Endometrial microvascular endothelial cells (primary cell): Measurements from ENCODE around the gene IFNA6. TPM values are rescaled to one million over a fixed set of nuclear protein-coding genes. Genes with fewer than 3 reads are reported as not detected.
"Not testable (repeated sequence)": the region's sequence is repeated elsewhere in the genome, so short reads cannot be mapped to it uniquely, and the experiment has no call there.

ENCODE experiments used
- in situ Hi-C: cut with HindIII; loops from 2 replicates; pipeline ENCODE4 v1.10.0; 2017; ENCODE audit warnings: low sequenced_read_pairs, low pct_unique_long_range_greater_than_20kb; ENCODE audit errors: inconsistent ontology term
- total RNA-seq: library from RNA; depleted of rRNA; stranded (reverse); fragments of >200 nt; gene quantifications from one replicate; pipeline ENCODE4 v1.2.3, GENCODE V29; 2015; ENCODE audit errors: inconsistent ontology term

Gene IFNA6
- not detected for total RNA-seq

DNA sequence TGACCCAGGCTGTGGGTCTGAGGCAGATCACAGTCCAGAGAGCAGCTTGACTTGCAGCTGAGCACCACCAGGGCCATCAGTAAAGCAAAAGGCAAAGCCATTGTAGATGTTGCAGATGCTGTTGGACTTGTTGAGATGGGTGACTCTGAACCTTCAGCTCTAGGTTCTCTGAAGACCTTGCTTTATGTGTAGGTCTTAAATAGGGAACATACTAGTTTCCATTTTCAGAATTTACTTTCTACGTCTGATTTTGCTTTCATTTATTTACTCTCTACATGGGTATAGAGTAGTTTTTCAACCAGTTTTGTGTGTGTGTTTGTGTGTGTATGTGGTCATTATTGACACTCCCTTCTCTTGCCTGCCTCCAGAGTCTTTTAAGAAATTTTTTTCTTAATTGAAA is at the start of gene IFNA6:
TSS of gene IFNA6 (minus strand) at position 101 of the 400 bp plus-strand sequence. CDS start at position 101, 0 bp downstream.
- in situ Hi-C loops: no loop called here

DNA sequence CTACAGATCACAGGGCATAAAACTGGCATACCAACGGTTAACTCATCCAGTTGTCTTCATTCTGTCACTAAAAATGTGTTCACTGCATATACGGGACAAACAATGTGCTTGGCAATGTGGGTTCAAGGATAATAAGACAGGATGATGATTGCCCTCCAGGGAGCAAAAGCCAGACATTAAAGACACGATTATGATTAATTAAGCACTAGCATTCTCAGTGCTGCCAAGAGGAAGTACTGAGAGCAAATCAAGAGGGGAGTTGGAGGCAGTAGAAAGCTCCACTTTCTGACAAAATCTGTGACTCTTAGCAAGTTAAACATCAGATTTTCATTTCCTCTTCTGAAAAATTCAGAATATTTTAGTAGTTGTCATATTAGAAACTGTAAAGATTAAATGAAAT is 49.3 kb upstream of the IFNA6 start:
- in situ Hi-C loops: no loop called here

DNA sequence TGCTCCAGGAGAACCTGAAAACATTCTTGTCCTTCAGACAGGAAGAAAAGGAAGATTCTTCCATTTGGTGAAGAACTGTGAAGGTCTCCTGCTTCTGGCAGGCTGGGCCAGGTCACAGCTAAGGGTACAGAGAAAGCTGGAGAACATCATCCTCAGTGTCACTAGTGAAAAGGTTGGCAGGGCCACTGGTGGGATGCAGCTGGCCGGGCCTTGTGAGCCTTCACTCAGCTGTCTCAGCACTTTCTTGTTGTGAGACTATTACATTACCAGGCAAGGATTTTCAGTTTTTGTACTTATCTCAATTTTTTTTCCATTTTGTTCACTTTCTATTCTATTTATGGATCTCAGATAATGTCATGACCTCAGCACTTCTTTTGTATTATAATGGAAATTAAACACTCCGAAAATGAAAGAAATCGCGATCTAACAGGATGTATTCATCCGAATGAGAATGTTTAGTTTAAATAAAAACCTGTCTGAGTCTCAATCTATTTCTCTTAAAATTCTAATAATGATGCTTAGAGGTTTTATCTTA is 48.3 kb upstream of the IFNA6 start:
- in situ Hi-C loops: no loop called here

DNA sequence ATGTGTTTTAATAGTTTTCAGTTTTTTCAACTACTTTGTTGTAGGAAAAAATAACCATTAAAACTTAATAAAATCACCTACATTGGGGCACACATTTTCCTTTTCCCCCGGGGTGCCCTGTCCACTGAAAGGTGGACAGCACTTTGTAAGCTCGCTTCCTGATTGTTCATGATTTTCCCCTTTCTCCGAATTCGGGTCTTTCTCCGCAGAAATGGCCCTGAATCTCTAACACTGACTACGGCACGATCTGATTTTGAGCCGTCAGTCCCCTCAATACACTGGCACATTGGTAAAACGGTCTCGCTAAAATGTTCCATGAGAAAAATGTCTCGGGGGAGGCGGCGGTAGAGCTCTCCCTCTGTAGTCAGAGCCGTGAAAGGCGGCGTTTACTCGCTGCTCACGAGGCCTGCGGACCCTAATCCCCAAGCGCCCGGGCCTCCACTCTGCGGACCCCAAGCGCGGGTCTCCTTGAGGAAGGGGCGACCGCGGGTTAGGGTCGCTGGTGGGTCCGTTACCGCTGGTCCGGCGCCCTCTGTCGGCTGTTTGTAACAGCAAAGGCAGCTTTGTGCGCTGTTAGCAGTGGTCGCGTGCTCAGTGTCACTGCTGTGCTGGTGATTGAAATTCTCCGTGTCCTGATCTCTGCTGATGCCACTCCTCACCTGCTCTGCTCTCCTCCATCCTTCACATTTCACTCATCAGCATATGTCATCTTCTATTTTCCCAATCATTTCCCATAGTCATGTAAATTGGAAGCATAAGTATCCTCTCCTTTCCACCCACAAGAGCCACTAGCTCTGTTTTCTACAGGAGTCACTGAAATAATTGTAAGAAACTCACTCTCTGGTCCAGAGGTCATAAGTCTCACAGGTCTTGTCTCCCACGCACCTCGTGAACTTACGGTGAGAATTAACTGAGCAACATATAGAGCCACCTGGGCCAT is 45.4 kb upstream of the IFNA6 start:
- in situ Hi-C loops: no loop called here

GRCh38 chr9:21392270-21392669 is 41.6 kb upstream of the IFNA6 start:
- in situ Hi-C loops: no loop called here

DNA sequence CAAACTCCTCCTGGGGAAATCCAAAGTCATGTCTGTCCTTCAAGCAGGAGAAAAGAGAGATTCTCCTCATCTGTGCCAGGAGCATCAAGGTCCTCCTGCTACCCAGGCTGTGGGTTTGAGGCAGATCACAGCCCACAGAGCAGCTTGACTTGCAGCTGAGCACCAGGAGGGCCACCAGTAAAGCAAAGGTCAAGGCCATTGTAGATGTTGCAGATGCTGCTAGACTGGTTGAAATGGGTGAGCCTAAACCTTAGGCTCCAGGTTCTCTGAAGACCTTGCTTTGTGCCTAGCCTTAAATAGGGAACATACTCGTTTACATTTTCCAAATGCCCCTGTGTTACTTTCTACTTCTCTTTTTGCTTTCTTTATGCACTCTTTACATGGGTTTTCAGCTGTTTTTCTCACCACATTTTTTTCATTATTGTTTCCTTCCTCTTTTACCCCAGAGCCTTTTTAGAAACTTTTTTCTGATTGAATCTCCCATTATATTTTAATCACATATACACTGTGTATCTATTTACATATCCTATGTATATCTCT is 34.5 kb upstream of the IFNA6 start, which contains the start of gene IFNA2:
TSS of gene IFNA2 (minus strand) at position 268 of the 540 bp plus-strand sequence. CDS start at position 199, 69 bp downstream.
- in situ Hi-C loops: no loop called here

GRCh38 chr9:21383627-21384026 is 32.9 kb upstream of the IFNA6 start:
- in situ Hi-C loops: no loop called here

DNA sequence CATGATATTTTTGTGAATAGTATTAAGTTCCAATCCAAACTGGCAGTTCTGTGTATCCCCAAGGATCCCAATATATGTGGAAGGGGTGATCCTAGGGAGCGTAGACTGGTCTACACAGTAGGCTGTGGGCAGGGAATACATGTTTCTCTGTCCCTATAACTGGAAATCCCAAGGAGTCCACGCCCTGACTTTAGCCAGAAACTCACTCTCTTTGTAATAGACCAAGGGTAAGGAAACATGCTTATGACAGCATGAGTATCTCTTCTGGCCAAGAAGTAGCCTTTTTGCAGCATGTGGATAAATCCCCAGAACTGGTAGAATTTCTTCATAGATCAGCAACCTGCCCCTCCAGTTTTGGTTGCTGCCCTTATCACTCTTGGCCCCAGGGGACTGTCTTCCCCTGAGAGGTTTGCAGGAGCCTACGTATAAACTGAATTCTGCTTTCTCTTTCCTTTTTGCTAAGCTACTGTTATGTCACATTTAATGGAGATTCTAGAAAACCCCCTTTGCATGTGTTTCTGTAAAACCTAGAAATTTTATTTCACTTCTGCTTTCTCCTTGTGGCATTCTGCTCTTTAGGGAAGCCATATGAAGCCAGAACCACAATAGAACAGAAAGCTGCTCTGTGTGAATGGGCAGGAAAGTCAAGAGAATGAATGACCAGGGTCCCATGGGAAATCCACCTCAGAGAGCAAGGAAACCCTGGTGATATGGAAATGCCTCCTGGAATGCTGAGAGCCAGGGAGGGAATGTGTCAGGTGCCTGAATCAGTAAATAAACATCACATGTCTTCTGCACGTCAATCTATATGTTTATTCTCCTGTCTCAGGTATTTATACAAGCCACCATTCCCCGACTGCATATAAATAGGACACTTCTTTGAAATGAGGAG is 31.0 kb upstream of the IFNA6 start:
- in situ Hi-C loops: no loop called here

- in situ Hi-C loops: not testable (repeated sequence)
These were observed 20.8 kb upstream of the IFNA6 start for GRCh38 chr9:21371467-21371866.

- in situ Hi-C loops: no loop called here
These were observed 17.3 kb upstream of the IFNA6 start, which contains the start of gene IFNA13 for GRCh38 chr9:21367957-21368356. Gene IFNA13 (minus strand): TSS chr9:21368057. CDS start chr9:21368010, 47 bp downstream.

GRCh38 chr9:21367169-21367568 is 16.5 kb upstream of the IFNA6 start:
- in situ Hi-C loops: not testable (repeated sequence)

DNA sequence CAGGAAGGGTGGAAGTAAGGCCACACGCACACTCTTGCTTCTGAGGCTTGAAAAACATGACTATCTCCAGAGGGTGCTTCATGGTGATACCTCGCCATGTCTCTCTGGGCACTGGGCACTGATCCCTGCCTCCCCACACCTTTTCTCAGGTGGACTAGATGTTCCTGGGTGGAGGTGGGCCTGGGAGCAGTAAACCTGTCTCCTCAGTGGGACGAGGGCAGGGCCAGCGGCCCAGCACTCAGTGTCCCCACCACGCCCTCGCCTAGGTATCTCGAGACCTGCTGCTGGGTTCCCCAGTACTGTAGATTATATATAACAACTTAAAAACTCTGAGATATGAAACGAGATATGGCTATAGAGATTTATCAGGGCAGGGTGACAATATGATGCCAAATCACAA is 11.6 kb upstream of the IFNA6 start:
- in situ Hi-C loops: no loop called here

- in situ Hi-C loops: no loop called here
These were observed 7.1 kb upstream of the IFNA6 start for GRCh38 chr9:21357479-21358460.

DNA sequence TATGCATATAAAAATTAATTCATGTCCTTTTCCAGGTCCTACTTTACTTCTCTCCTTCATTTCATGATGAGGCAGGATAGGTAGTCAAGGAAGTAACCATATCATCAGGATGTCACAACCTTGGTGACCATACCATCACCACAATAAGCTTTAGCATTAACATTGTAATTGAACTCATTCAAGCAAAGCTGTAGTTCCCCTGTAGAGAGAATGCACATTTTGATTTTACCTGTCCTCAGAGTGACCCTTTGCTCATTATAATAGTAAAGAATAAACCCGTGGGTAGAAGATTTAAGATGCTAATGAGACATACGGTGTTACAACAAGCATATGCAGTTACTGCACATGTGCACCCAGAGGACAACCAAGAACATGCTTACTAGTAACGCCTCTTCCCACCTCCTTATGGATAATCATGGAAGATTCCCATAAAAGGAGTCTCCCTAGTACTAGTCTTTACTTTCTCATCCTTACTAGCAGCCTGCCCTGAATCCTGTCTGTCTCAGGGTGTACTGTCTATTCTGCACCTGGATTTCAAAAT is 2.2 kb downstream of the IFNA6 start:
- in situ Hi-C loops: loop anchor here (25.0 kb wide), 1 partner anchor 464 kb away; the partner anchor contains the start of gene MTAP

DNA sequence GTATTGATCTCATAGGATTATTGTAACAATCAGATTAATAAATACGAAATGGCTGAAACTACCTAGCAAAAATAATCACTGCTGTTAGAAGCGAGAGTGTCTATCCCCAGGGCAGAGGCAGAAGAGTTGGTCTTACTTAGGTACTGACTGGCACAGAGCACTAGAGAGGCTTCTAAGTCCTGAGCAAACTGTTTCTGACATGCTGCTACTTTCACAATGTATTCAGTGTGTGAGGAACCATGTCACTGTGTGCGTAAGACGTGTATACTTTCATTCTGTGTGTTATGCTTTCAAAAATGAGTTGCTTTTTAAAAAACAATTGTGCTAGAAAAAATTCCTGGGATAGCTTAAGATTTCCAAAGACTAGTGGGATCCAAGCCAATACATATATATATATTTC is 10.0 kb downstream of the IFNA6 start:
- in situ Hi-C loops: loop anchor here (25.0 kb wide), 1 partner anchor 472 kb away; the partner anchor contains the start of gene MTAP

GRCh38 chr9:21336457-21336856 is 14.2 kb downstream of the IFNA6 start:
- in situ Hi-C loops: loop anchor here (25.0 kb wide), 1 partner anchor 476 kb away; the partner anchor contains the start of gene MTAP
